Activated B cell treated with CpG ODN at 0.5 μM for 24 hours (primary cell): ENCODE data around the gene STK10. TPM values are rescaled to one million over a fixed set of nuclear protein-coding genes. Genes with fewer than 3 reads are reported as not detected.

ENCODE experiments used
- ATAC-seq: fragments of 200-7000 bp; cut with Tn5 transposase; one replicate; pipeline ENCODE4 v1.10.0; 2021; ENCODE audit warnings: low read depth, mild to moderate bottlenecking, moderate library complexity
- CTCF ChIA-PET: fragments of 350-600 bp; sonication (Branson Sonifier 250); formaldehyde crosslinking; loops from one replicate; lab custom pipeline; 2021; ENCODE audit warnings: antibody characterized with exemption; lab: Charles Lee
- POLR2A ChIA-PET: fragments of 350-600 bp; sonication (Branson Sonifier 250); formaldehyde crosslinking; loops from one replicate; lab custom pipeline; 2021; ENCODE audit warnings: antibody characterized with exemption; lab: Charles Lee
- DNase-seq: peaks from one replicate; pipeline ENCODE4 v3.0.0; 2022
- H3K27ac Mint-ChIP-seq: one replicate; pipeline ENCODE4 v1.8.0; 2020; ENCODE audit warnings: mixed read lengths
- H3K27me3 Mint-ChIP-seq: one replicate; pipeline ENCODE4 v1.8.0; 2021; ENCODE audit warnings: mixed read lengths
- H3K36me3 Mint-ChIP-seq: one replicate; pipeline ENCODE4 v1.8.0; 2021; ENCODE audit warnings: low read depth, mixed read lengths
- H3K4me1 Mint-ChIP-seq: one replicate; pipeline ENCODE4 v1.8.0; 2021; ENCODE audit warnings: mixed read lengths
- H3K4me3 Mint-ChIP-seq: one replicate; pipeline ENCODE4 v1.8.0; 2020; ENCODE audit warnings: mild to moderate bottlenecking, mixed read lengths
- H3K9me3 Mint-ChIP-seq: one replicate; pipeline ENCODE4 v1.8.0; 2020; ENCODE audit warnings: mixed read lengths
- CTCF ChIP-seq: fragments of 200-600 bp; IDR thresholded peaks from one replicate; pipeline ENCODE4 v1.8.0; 2022; ENCODE audit warnings: antibody characterized with exemption, mild to moderate bottlenecking
- intact Hi-C: fragments of 100-400 bp; cut with micrococcal nuclease; formaldehyde crosslinking; loops from one replicate; pipeline ENCODE4 v1.15.1; 2024
- total RNA-seq: library from RNA; stranded (reverse); gene quantifications from 2 replicates; pipeline ENCODE4 v1.2.3, GENCODE V29; 2022

The STK10 gene
- total RNA-seq, 1 donor from 2014 or later, result 276 TPM

GRCh38 chr5:172095368-172096206 lies 92.4 kb downstream of the STK10 start:
- intact Hi-C loops, result no loop called here
- ChIA-PET POLR2A (interaction anchor here (1.3 kb wide), 1 partner anchor 93 kb away, joined by 5 read pairs; the partner anchor contains the start of gene STK10), CTCF (interaction anchor here (1.1 to 2.3 kb wide), 2 partner anchors 36 to 198 kb away, joined by 4 to 6 read pairs; no protein-coding TSS in a partner anchor)
- no peak for TF ChIP-seq CTCF
- Mint-ChIP-seq H3K4me3 (no peak overlapping the region), H3K27me3 (no peaks in the 10 kb centered on the region), H3K9me3 (no peaks in the 10 kb centered on the region), H3K27ac (no peak overlapping the region), H3K4me1 (no peaks in the 10 kb centered on the region), H3K36me3 (peaks cover 74% of the 10 kb centered on the region)
- ATAC-seq, result no peak
- no peak for DNase-seq

- Mint-ChIP-seq H3K36me3 (peaks cover 77% of the 10 kb centered on the region), H3K9me3 (no peaks in the 10 kb centered on the region), H3K4me3 (no peak overlapping the region), H3K27me3 (no peaks in the 10 kb centered on the region), H3K27ac (no peak overlapping the region), H3K4me1 (no peaks in the 10 kb centered on the region)
- ChIA-PET CTCF (no interaction called here), POLR2A (no interaction called here)
- intact Hi-C loops, result no loop called here
- no peak for TF ChIP-seq CTCF
- DNase-seq (no peak), ATAC-seq (no peak)
Measured at GRCh38 chr5:172093965-172094364, 94.1 kb downstream of the STK10 start.

- intact Hi-C loops, result no loop called here
- no peaks in the 10 kb centered on the region for H3K4me1 Mint-ChIP-seq
- DNase-seq (no peak), ATAC-seq (no peak)
- no peak overlapping the region for H3K27ac Mint-ChIP-seq
- no peak overlapping the region for H3K4me3 Mint-ChIP-seq
- POLR2A ChIA-PET, result no interaction called here
- TF ChIP-seq CTCF, result no peak
- peaks cover 76% of the 10 kb centered on the region for H3K36me3 Mint-ChIP-seq
- no peaks in the 10 kb centered on the region for H3K9me3 Mint-ChIP-seq
- CTCF ChIA-PET, result interaction anchor here (1.6 kb wide), 1 partner anchor 95 kb away, joined by 5 read pairs; the partner anchor contains the start of gene STK10
- H3K27me3 Mint-ChIP-seq, result no peaks in the 10 kb centered on the region
Measured at GRCh38 chr5:172093559-172093958, 94.5 kb downstream of the STK10 start.

- Mint-ChIP-seq H3K27me3 (no peaks in the 10 kb centered on the region), H3K4me1 (no peaks in the 10 kb centered on the region), H3K4me3 (no peak overlapping the region), H3K36me3 (peaks cover 65% of the 10 kb centered on the region), H3K27ac (no peak overlapping the region), H3K9me3 (no peaks in the 10 kb centered on the region)
- DNase-seq (no peak), ATAC-seq (no peak)
- intact Hi-C loops, result no loop called here
- POLR2A ChIA-PET, result interaction anchor here (0.5 kb wide), 1 partner anchor 21 kb away, joined by 3 read pairs; no protein-coding TSS in a partner anchor
- TF ChIP-seq CTCF, result no peak
- CTCF ChIA-PET, result interaction anchor here (0.9 to 1.6 kb wide), 2 partner anchors 14 to 97 kb away, joined by 3 to 5 read pairs; partner anchors contain the start of gene STK10
Measured at GRCh38 chr5:172091956-172092732, 95.9 kb downstream of the STK10 start.
